K562 (cell line): Measurements from ENCODE around the gene U2SURP. TPM values are rescaled to one million over a fixed set of nuclear protein-coding genes. Genes with fewer than 3 reads are reported as not detected.

Source experiments
- ATAC-seq: fragments of 200-7000 bp; cut with Tn5 transposase; 3 replicates; pipeline ENCODE4 v1.9.1; 2020; ENCODE audit warnings: moderate library complexity
- BruUV-seq: library from RNA; stranded (reverse); fragments of 400-500 nt; replicated peaks from 2 replicates; lab custom pipeline; 2021; lab: Mats Ljungman, UMichigan
- CTCF ChIA-PET: fragments of 300-600 bp; formaldehyde crosslinking; extraction: SDS; loops from one replicate; lab custom pipeline; 2021; ENCODE audit warnings: low intra/inter-chr PET ratio; lab: Yijun Ruan, JAX
- POLR2A ChIA-PET: fragments of 300-600, 350-650 bp; sonication (Branson Sonifier 250); formaldehyde crosslinking; extraction: SDS; loops from one replicate; lab custom pipeline; 2021; ENCODE audit warnings: antibody characterized with exemption, inconsistent platforms; lab: Yijun Ruan, JAX
- DNase-seq, 4 experiments: peaks; one replicate each; pipeline versions ENCODE4 v3.0.0 to v3.0.0-alpha.2; 2011 to 2018; ENCODE audit warnings: low spot score in 3 of 4, mixed read lengths in 3 of 4; ENCODE audit errors: extremely low read depth in 1 of 4
- FAIRE-seq: peaks from 2 replicates; lab custom pipeline; 2011; peaks lifted over from hg19 to GRCh38; lab: Jason Lieb, UNC
- H2AFZ ChIP-seq: 2 replicates; pipeline ENCODE4 v1.6.0; 2011; ENCODE audit warnings: low read depth, low read length, control low read depth, inconsistent platforms
- H3K27ac ChIP-seq: fragments of 200-600 bp; 3 replicates; pipeline ENCODE4 v1.8.0; 2011; ENCODE audit warnings: low read depth, mild to moderate bottlenecking, control low read depth, inconsistent platforms, low read length, moderate library complexity, mixed read lengths; ENCODE audit errors: extremely low read depth
- H3K27me3 ChIP-seq, 2 experiments: fragments of 300-600 bp in 1 of 2; 2 replicates in 1 of 2; 3 replicates in 1 of 2; pipeline versions ENCODE4 v1.6.0 to v1.8.0; 2011; ENCODE audit warnings: inconsistent platforms in 2 of 2, low read length in 2 of 2, mild to moderate bottlenecking in 1 of 2, mixed read lengths in 1 of 2, moderate library complexity in 1 of 2; ENCODE audit not compliant: control insufficient read depth in 2 of 2, insufficient read depth in 2 of 2
- H3K36me3 ChIP-seq: fragments of 300-600 bp; 3 replicates; pipeline ENCODE4 v1.8.0; 2011; ENCODE audit warnings: mild to moderate bottlenecking, low read length, inconsistent platforms; ENCODE audit not compliant: control insufficient read depth, insufficient read depth
- H3K4me1 ChIP-seq, 2 experiments: fragments of 200-600 bp in 1 of 2; replicated peaks in 1 of 2; 2 replicates in 1 of 2; 3 replicates in 1 of 2; pipeline versions ENCODE4 v1.5.1 to v1.8.0; 2011; ENCODE audit warnings: inconsistent platforms in 2 of 2, low read length in 2 of 2, mild to moderate bottlenecking in 1 of 2, mixed read lengths in 1 of 2, moderate library complexity in 1 of 2; ENCODE audit not compliant: control insufficient read depth in 2 of 2, insufficient read depth in 2 of 2
- H3K4me2 ChIP-seq: 2 replicates; pipeline ENCODE4 v1.6.1; 2011; ENCODE audit warnings: low read length, control low read depth, inconsistent platforms, mixed read lengths; ENCODE audit not compliant: insufficient read depth
- H3K4me3 ChIP-seq: fragments of 200-600 bp; sonication (generic), shearing (Covaris generic); 2 replicates; pipeline ENCODE4 v1.5.1; 2016; ENCODE audit warnings: control low read depth, inconsistent platforms
- H3K79me2 ChIP-seq: fragments of 200-600 bp; 3 replicates; pipeline ENCODE4 v1.8.0; 2011; ENCODE audit warnings: low read length, inconsistent platforms; ENCODE audit not compliant: control insufficient read depth, insufficient read depth
- H3K9ac ChIP-seq, 2 experiments: 2 replicates each; pipeline versions ENCODE4 v1.6.0 to v1.6.1; 2011; ENCODE audit warnings: low read depth in 2 of 2, low read length in 2 of 2, control low read depth in 1 of 2, inconsistent platforms in 1 of 2, mild to moderate bottlenecking in 1 of 2, mixed read lengths in 1 of 2; ENCODE audit not compliant: insufficient read depth in 1 of 2
- H3K9me1 ChIP-seq: one replicate; pipeline ENCODE4 v1.6.0; 2011; ENCODE audit warnings: inconsistent platforms, mild to moderate bottlenecking, low read length, moderate library complexity; ENCODE audit not compliant: control insufficient read depth, insufficient read depth
- H3K9me3 ChIP-seq: replicated peaks from 2 replicates; pipeline ENCODE4 v1.5.1; 2011; ENCODE audit warnings: low read depth, low read length, inconsistent platforms; ENCODE audit not compliant: control insufficient read depth, insufficient read depth
- H4K20me1 ChIP-seq: replicated peaks from 2 replicates; pipeline ENCODE4 v1.6.1; 2011; ENCODE audit warnings: low read length, inconsistent platforms, mixed read lengths; ENCODE audit not compliant: control insufficient read depth, insufficient read depth
- BDP1 ChIP-seq: IDR thresholded peaks from 3 replicates; pipeline ENCODE4 v1.6.1; 2011; ENCODE audit not compliant: insufficient read length, insufficient read depth
- MTF1 ChIP-seq: fragments of 250-450 bp; sonication (Bioruptor Pico); IDR thresholded peaks from 2 replicates; pipeline ENCODE4 v1.9.0; 2021; ENCODE audit warnings: moderate library complexity, mild to moderate bottlenecking, inconsistent platforms, borderline replicate concordance
- TCF3 ChIP-seq: sonication (generic); formaldehyde crosslinking; IDR thresholded peaks from 2 replicates; pipeline ENCODE4 v1.4.0; 2020; ENCODE audit warnings: mild to moderate bottlenecking, missing genetic modification reagents
- XRCC5 ChIP-seq: fragments of 200-400 bp; formaldehyde crosslinking; IDR thresholded peaks from 2 replicates; pipeline ENCODE4 v1.6.1; 2017; ENCODE audit warnings: low read depth, mild to moderate bottlenecking, low read length
- WGBS: fragments of 100-300 bp; shearing (Covaris generic); methylation state at CpG from one replicate; pipeline ENCODE4 v1.1.6; 2016; ENCODE audit warnings: low coverage, mixed read lengths; ENCODE audit not compliant: insufficient coverage; ENCODE audit errors: missing lambda C conversion rate; 5-methylcytosine and 5-hydroxymethylcytosine counted together
- in situ Hi-C: fragments of 300-500 bp; cut with MboI; formaldehyde crosslinking; loops from 4 replicates; pipeline ENCODE4 v1.15.0; 2018; ENCODE audit warnings: inconsistent platforms, mixed read lengths
- intact Hi-C: fragments of 100-400 bp; cut with micrococcal nuclease; formaldehyde crosslinking; loops from 2 replicates; pipeline ENCODE4 v1.14.2; 2022
- polyA plus RNA-seq, 8 experiments: library from polyadenylated mRNA; depleted of rRNA in 4 of 8; stranded (reverse) in 5 of 8; unstranded in 3 of 8; fragments of >200 nt; fragmentation: Nextera tagmentation in 2 of 8; fragmentation: Illumina TruSeq in 1 of 8; extraction: Ambion mirVana in 2 of 8; extraction: Trizol in 1 of 8; gene quantifications; 2 replicates each; pipeline versions ENCODE4 v1.2.1 to v1.2.3, GENCODE V29; 2011 to 2014; ENCODE audit warnings: inconsistent platforms in 1 of 8, missing spikeins in 1 of 8
- total RNA-seq, 7 experiments: library from RNA; depleted of rRNA in 6 of 7; stranded (reverse); fragments of >200 nt in 6 of 7; fragmentation: Illumina TruSeq in 2 of 7; extraction: Trizol in 2 of 7; gene quantifications; 2 replicates each; pipeline versions ENCODE4 v1.2.1 to v1.2.3, GENCODE V29; 2011 to 2021; ENCODE audit warnings: low replicate concordance in 1 of 7
- TF ChIP-seq, protein P1 (sequence below), 2 experiments: fragments of 450-650 bp; IDR thresholded peaks; 2 replicates each; pipeline ENCODE4 v1.6.1; 2016; ENCODE audit warnings: mild to moderate bottlenecking in 2 of 2, borderline replicate concordance in 1 of 2, low read depth in 1 of 2, moderate library complexity in 1 of 2
- TF ChIP-seq, protein P2 (sequence below): fragments of 250-450 bp; sonication (Bioruptor Pico); IDR thresholded peaks from 2 replicates; pipeline ENCODE4 v1.5.1; 2021; ENCODE audit warnings: mild to moderate bottlenecking
- TF ChIP-seq, protein P3 (sequence below): sonication (generic); formaldehyde crosslinking; IDR thresholded peaks from 2 replicates; pipeline ENCODE4 v1.8.0; 2022; ENCODE audit warnings: mild to moderate bottlenecking, missing genetic modification reagents

The U2SURP gene
- total and polyA plus RNA-seq, 9 of the 15 experiments (the other 6 are each of a cell fraction or from before 2014, with no cell fraction given), result 128 to 322 (median 191) TPM

DNA sequence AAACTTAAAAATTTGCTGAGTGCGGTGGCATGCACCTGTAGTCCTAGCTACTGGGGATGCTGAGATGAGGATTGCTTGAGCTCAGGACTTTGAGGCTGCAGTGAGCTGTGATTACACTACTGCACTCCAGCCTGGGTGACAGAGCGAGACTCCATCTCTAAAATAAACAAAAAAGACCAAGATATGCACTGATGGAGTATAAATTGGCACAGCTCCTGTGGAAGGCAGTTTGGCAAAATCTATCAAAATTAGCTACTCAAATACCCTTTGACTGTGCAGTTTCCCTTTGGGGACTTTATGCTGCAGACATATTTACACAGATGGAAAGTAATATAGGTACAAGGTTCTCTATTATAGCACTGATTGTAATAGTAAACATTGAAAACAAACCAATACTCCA is 18.1 kb upstream of the U2SURP start:
- no peak for FAIRE-seq
- ATAC-seq, result no peak
- H3K4me2 ChIP-seq, result no peak overlapping the region
- H3K27me3 ChIP-seq, result no peaks in the 10 kb centered on the region
- intact Hi-C loops, result no loop called here
- no peaks in the 10 kb centered on the region for H3K9me1 ChIP-seq
- in situ Hi-C loops, result loop anchor here (5.0 kb wide), 1 partner anchor 51 kb away; no protein-coding TSS in a partner anchor
- no peaks in the 10 kb centered on the region for H3K79me2 ChIP-seq
- H3K4me3 ChIP-seq, result no peak overlapping the region
- 86% methylated on average over 2 of the region's 2 CpGs for WGBS
- no TSS peak for BruUV-seq
- no peaks in the 10 kb centered on the region for H3K36me3 ChIP-seq
- POLR2A ChIA-PET, result interaction anchor here (0.5 to 0.8 kb wide), 4 partner anchors 8 to 1090 kb away, joined by 3 to 4 read pairs (median 4); no protein-coding TSS in a partner anchor
- H3K9me3 ChIP-seq, result no peaks in the 10 kb centered on the region
- no peaks in the 10 kb centered on the region for H4K20me1 ChIP-seq
- H3K27ac ChIP-seq, result no peak overlapping the region
- no peak for DNase-seq
- no peak overlapping the region for H3K9ac ChIP-seq
- H2AFZ ChIP-seq, result no peak overlapping the region
- peaks cover 0 to 36% of the 10 kb centered on the region in 2 experiments; a peak in 3 of 5 replicates for H3K4me1 ChIP-seq
- CTCF ChIA-PET, result no interaction called here
- TF ChIP-seq XRCC5 (no peak), BDP1 (no peak), MTF1 (CRISPR knock-in tag) (no peak), TCF3 (CRISPR knock-in tag) (no peak)
- TF ChIP-seq, protein P1, sequence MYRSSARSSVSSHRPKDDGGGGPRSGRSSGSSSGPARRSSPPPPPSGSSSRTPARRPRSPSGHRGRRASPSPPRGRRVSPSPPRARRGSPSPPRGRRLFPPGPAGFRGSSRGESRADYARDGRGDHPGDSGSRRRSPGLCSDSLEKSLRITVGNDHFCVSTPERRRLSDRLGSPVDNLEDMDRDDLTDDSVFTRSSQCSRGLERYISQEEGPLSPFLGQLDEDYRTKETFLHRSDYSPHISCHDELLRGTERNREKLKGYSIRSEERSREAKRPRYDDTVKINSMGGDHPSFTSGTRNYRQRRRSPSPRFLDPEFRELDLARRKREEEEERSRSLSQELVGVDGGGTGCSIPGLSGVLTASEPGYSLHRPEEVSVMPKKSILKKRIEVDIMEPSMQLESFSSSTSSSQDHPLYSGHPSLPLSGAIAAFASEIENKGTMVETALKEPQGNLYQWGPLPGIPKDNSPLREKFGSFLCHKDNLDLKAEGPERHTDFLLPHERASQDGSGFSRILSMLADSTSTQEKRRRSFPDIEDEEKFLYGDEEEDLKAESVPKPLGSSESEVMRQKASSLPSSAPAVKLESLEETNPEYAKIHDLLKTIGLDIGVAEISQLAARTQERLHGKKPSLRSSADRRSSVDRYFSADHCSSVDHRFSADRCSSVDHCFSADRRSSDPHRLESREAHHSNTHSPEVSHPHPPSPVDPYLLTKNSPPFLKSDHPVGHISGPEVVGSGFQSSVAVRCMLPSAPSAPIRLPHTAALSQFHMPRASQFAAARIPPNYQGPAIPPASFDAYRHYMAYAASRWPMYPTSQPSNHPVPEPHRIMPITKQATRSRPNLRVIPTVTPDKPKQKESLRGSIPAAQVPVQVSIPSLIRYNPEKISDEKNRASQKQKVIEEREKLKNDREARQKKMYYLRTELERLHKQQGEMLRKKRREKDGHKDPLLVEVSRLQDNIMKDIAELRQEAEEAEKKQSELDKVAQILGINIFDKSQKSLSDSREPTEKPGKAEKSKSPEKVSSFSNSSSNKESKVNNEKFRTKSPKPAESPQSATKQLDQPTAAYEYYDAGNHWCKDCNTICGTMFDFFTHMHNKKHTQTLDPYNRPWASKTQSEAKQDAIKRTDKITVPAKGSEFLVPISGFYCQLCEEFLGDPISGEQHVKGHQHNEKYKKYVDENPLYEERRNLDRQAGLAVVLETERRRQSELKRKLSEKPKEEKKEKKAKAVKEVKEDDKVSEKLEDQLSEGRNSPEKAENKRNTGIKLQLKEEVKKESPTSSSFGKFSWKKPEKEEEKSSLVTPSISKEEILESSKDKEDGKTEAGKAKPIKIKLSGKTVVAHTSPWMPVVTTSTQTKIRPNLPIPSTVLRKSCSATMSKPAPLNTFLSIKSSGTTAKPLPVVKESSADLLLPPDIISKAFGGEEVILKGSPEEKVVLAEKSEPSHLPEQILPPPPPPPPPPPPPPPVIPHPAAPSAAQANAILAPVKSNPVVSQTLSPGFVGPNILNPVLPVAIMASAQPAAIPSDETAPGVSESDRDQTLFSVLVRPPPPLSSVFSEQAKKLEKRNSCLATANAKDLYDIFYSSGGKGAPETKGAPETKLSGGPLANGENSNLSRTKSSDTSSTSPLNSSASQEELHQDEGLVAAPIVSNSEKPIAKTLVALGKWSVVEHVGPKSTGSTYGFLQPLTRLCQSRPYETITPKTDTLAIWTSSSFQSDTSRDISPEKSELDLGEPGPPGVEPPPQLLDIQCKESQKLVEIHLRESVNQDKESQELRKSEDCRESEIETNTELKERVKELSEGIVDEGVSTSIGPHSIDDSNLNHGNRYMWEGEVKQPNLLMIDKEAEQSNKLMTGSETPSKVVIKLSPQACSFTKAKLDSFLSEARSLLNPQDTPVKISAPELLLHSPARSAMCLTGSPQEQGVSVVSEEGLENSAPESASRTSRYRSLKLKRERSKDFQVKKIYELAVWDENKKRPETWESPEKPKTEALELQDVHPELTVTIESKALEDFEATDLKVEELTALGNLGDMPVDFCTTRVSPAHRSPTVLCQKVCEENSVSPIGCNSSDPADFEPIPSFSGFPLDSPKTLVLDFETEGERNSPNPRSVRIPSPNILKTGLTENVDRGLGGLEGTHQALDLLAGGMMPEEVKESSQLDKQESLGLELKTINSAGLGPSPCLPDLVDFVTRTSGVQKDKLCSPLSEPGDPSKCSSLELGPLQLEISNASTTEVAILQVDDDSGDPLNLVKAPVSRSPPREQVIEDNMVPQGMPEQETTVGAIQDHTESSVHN (IDR thresholded peaks at IDR 0.05; ENCODE audit: borderline replicate concordance in 1 of 2, low read depth in 1 of 2), result no peak
- TF ChIP-seq, protein P2, sequence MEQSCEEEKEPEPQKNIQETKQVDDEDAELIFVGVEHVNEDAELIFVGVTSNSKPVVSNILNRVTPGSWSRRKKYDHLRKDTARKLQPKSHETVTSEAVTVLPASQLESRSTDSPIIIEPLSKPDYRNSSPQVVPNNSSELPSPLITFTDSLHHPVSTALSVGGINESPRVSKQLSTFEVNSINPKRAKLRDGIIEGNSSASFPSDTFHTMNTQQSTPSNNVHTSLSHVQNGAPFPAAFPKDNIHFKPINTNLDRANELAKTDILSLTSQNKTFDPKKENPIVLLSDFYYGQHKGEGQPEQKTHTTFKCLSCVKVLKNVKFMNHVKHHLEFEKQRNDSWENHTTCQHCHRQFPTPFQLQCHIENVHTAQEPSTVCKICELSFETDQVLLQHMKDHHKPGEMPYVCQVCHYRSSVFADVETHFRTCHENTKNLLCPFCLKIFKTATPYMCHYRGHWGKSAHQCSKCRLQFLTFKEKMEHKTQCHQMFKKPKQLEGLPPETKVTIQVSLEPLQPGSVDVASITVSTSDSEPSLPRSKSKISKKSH (CRISPR knock-in tag), result no peak
- TF ChIP-seq, protein P3, sequence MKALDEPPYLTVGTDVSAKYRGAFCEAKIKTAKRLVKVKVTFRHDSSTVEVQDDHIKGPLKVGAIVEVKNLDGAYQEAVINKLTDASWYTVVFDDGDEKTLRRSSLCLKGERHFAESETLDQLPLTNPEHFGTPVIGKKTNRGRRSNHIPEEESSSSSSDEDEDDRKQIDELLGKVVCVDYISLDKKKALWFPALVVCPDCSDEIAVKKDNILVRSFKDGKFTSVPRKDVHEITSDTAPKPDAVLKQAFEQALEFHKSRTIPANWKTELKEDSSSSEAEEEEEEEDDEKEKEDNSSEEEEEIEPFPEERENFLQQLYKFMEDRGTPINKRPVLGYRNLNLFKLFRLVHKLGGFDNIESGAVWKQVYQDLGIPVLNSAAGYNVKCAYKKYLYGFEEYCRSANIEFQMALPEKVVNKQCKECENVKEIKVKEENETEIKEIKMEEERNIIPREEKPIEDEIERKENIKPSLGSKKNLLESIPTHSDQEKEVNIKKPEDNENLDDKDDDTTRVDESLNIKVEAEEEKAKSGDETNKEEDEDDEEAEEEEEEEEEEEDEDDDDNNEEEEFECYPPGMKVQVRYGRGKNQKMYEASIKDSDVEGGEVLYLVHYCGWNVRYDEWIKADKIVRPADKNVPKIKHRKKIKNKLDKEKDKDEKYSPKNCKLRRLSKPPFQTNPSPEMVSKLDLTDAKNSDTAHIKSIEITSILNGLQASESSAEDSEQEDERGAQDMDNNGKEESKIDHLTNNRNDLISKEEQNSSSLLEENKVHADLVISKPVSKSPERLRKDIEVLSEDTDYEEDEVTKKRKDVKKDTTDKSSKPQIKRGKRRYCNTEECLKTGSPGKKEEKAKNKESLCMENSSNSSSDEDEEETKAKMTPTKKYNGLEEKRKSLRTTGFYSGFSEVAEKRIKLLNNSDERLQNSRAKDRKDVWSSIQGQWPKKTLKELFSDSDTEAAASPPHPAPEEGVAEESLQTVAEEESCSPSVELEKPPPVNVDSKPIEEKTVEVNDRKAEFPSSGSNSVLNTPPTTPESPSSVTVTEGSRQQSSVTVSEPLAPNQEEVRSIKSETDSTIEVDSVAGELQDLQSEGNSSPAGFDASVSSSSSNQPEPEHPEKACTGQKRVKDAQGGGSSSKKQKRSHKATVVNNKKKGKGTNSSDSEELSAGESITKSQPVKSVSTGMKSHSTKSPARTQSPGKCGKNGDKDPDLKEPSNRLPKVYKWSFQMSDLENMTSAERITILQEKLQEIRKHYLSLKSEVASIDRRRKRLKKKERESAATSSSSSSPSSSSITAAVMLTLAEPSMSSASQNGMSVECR, result no peak
